ENCODE data around the gene RBM20. TPM values are rescaled to one million over a fixed set of nuclear protein-coding genes. Genes with fewer than 3 reads are reported as not detected.
A peak's percentile ranks its signal among the peaks of the same experiment; 100 is the strongest.
"Not testable (repeated sequence)": the region's sequence is repeated elsewhere in the genome, so short reads cannot be mapped to it uniquely, and the experiment has no call there.

The RBM20 gene
- total RNA-seq, 1 experiment from 2014 or later: 16.5 TPM

DNA sequence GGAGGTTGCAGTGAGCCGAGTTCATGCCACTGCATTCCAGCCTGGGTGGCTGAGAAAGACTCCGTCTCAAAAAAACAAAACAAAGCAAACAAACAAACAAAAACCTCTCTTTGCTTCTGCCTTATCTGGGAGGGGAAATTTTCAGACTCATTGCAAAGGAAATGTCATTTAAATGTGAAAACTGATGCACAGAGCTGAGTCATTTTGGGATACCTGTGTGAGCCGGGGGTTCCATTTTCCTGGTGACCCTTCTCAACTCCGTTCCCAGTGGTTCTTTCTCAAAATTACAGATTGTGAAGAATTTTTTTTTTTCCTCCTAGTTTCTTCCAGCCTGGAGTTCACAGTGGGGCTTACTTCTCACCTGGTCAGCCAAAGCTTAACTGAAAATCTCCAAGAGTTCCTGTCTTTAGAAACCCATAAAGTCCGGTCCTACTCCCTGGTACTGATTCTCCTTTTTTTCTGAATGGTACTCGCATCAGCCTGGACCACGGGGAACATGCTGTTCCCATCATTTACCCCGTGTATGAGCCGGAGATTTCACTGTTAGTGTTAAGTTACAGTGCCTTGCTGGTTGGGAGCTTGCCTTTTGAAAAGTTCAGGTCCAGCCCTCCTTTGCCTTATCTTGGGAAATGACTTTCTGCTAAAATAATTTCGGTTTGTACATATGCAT, 56.9 kb downstream of the RBM20 start:
- Histone ChIP-seq H3K9me3 (replicated peaks) (no peaks in the 10 kb centered on the region; the same call in 1 of the 2 replicates), H3K27me3 (replicated peaks) (no peaks in the 10 kb centered on the region), H3K27ac (0 out of 2 replicates have a peak overlapping the region, but pooled peaks have one; percentile 5), H3K4me1 (replicated peaks) (peaks cover 39% of the 10 kb centered on the region), H3K36me3 (peaks cover 10% of the 10 kb centered on the region), H3K4me3 (no peak overlapping the region)
- no peak for DNase-seq (ENCODE audit: low read depth in 1 of 2, low spot score in 2 of 2)

- H3K4me3 ChIP-seq: no peak overlapping the region
- H3K27me3 ChIP-seq (replicated peaks): no peaks in the 10 kb centered on the region
- peaks cover 44% of the 10 kb centered on the region for H3K4me1 ChIP-seq (replicated peaks)
- no peak overlapping the region for H3K27ac ChIP-seq
- peaks cover 10% of the 10 kb centered on the region for H3K36me3 ChIP-seq
- H3K9me3 ChIP-seq (replicated peaks): no peaks in the 10 kb centered on the region; the same call in 1 of the 2 replicates
- DNase-seq (ENCODE audit: low read depth in 1 of 2, low spot score in 2 of 2): no peak
Observed at GRCh38 chr10:110701617-110701971, 57.5 kb downstream of the RBM20 start.

DNA sequence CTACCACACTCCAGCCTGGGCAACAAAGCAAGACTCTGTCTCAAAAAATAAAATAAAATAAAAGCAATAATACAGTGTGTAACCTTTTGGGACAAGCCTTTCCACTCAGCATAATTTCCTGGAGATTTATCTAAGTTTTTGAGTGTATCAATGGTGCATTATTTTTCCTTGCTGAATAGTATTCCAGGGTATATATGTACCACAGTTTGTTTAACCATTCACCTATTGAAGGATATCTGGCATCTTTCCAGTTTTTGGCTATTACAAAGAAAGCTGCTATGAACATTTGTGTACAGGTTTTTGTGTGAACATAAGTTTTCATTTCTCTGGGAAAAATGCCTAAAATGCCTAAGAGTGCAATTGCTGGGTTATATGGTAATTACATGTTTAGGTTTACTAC, 59.9 kb downstream of the RBM20 start:
- H3K9me3 ChIP-seq (replicated peaks): no peaks in the 10 kb centered on the region; the same call in 1 of the 2 replicates
- H3K27ac ChIP-seq: no peak overlapping the region
- no peak for DNase-seq (ENCODE audit: low read depth in 1 of 2, low spot score in 2 of 2)
- peaks cover 7% of the 10 kb centered on the region for H3K36me3 ChIP-seq
- no peaks in the 10 kb centered on the region for H3K27me3 ChIP-seq (replicated peaks)
- H3K4me3 ChIP-seq: no peak overlapping the region
- H3K4me1 ChIP-seq (replicated peaks): peaks cover 59% of the 10 kb centered on the region

GRCh38 chr10:110704906-110705476, 60.9 kb downstream of the RBM20 start:
- DNase-seq (ENCODE audit: low read depth in 1 of 2, low spot score in 2 of 2): peak in 1 of 2 experiments; percentile 29
- H3K4me3 ChIP-seq: no peak overlapping the region
- H3K27ac ChIP-seq: peak overlapping the region; percentile 92

DNA sequence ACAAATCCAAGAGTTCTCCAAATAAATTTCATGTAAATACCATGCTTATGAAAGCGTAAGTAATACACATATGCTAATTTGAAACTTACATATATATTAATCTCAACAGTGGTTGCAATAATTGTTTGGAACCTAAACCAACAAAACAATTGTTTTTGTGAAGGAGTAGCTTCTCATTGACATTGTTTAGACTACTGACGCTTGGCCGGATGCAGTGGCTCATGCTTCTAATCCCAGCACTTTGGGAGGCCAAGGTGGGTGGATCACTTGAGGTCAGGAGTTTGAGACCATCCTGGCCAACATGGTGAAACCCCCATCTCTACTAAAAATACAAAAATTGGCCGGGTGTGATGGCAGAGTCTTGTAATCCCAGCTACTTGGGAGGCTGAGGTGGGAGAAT, 61.5 kb downstream of the RBM20 start:
- not testable (repeated sequence) for H3K36me3 ChIP-seq; H3K4me3 ChIP-seq; H3K27me3 ChIP-seq (replicated peaks); H3K9me3 ChIP-seq (replicated peaks)
- Histone ChIP-seq H3K27ac (peak overlapping the region; percentile 92), H3K4me1 (replicated peaks) (peaks cover 53% of the 10 kb centered on the region)
- DNase-seq (ENCODE audit: low read depth in 1 of 2, low spot score in 2 of 2): peak; percentile 52 to 53

More at GRCh38 chr10:110704906-110705476, 60.9 kb downstream of the RBM20 start:
- H3K9me3 ChIP-seq (replicated peaks): no peaks in the 10 kb centered on the region; the same call in 1 of the 2 replicates
- H3K4me1 ChIP-seq (replicated peaks): peaks cover 59% of the 10 kb centered on the region
- H3K36me3 ChIP-seq: peaks cover 7% of the 10 kb centered on the region
- H3K27me3 ChIP-seq (replicated peaks): no peaks in the 10 kb centered on the region

DNA sequence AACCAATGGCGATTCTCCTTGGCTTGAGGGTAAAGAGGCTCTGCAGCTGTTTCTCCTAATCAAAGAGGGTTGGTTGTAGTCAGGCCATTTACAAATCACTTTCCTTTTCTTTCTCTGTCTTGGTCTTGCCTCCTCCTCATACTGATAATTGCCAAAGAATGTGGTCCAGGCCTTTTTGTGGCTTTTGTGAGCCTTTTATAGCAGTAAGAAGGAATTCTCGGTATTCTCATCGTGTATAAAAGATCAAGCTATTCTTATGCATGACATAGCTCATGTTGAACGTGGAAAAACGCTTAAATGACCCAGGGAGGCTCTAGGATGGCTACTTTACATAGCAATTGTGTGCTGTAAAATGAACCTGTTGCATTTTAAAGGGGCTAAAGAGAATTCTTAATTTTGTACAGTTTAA, 62.6 kb downstream of the RBM20 start:
- DNase-seq (ENCODE audit: low read depth in 1 of 2, low spot score in 2 of 2): peak; percentile 79 to 93
- no peaks in the 10 kb centered on the region; the same call in 1 of the 2 replicates for H3K9me3 ChIP-seq (replicated peaks)
- no peaks in the 10 kb centered on the region; the same call in 1 of the 2 replicates for H3K36me3 ChIP-seq
- no peak overlapping the region for H3K4me3 ChIP-seq
- no peaks in the 10 kb centered on the region for H3K27me3 ChIP-seq (replicated peaks)
- peak overlapping the region; percentile 92 for H3K27ac ChIP-seq
- H3K4me1 ChIP-seq (replicated peaks): peaks cover 42% of the 10 kb centered on the region

DNA sequence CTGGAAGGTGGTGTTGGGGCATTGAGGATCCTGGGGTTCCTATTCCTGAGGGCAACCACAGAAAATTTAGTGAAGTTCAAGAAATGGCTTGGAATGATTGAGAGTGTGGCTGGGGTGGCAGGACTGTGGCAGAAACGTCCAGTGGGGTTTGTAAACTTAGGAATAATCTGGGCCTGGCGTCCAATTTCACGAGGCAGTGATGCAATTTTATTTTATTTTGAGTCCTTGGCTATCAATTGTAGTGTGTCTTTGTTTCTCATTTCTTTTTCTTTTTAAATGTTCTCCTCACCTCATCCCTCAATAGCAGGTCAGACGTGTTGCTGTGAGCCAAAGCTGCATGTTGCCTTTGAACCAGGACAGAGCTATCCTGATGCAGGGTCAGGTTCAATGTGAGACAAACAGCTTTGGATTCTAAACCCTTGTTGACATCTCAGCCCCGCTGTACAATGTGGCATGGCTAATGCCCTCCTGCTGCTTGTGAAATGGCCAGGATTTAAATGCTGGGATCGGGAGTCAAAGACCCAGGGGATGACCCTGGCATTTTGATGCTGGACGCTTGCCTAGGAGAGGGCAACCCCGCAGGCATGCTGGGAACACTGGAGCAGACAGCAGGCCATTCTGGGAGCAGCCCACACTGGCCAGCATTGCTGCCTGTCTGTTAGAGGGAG, 64.8 kb downstream of the RBM20 start:
- Histone ChIP-seq H3K27me3 (replicated peaks) (no peaks in the 10 kb centered on the region), H3K4me3 (no peak overlapping the region), H3K36me3 (no peaks in the 10 kb centered on the region), H3K27ac (no peak overlapping the region), H3K4me1 (replicated peaks) (peaks cover 37% of the 10 kb centered on the region), H3K9me3 (replicated peaks) (no peaks in the 10 kb centered on the region; the same call in 1 of the 2 replicates)
- peak in 1 of 2 experiments; percentile 12 for DNase-seq (ENCODE audit: low read depth in 1 of 2, low spot score in 2 of 2)

GRCh38 chr10:110709444-110709828, 65.3 kb downstream of the RBM20 start:
- Histone ChIP-seq H3K4me3 (no peak overlapping the region), H3K27ac (no peak overlapping the region), H3K36me3 (no peaks in the 10 kb centered on the region), H3K4me1 (replicated peaks) (peaks cover 37% of the 10 kb centered on the region), H3K9me3 (replicated peaks) (no peaks in the 10 kb centered on the region), H3K27me3 (replicated peaks) (no peaks in the 10 kb centered on the region)
- DNase-seq (ENCODE audit: low read depth in 1 of 2, low spot score in 2 of 2): peak in 1 of 2 experiments; percentile 5

DNA sequence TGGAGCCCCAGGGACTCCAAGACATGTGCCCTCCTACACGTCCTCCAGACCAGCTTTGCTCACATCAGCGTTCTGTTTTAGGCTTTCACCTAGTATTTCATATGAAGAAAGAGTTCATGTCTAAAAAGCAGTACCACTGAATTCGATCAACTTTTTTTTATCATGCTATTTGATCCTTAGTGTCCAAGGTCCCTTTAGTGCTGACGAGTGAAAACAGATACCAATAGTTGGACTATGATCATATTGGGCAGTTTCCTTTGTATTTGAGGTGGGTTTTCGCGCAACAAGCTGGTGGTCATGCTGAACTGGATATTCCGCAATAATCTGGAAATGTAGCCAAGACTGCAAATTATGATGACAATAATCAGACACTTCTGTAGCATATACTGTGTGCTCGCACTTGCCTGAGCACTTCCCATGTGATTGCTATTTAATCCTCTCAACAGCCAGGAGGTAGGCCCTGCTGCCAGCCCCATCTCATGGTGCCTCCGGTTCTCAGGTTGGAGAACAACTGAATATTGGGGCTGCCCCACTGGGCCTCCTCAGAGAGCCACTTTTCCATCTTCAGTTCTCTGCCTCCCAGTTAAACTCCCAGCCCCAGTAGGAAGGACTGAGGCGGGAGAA, 65.9 kb downstream of the RBM20 start:
- Histone ChIP-seq H3K9me3 (replicated peaks) (no peaks in the 10 kb centered on the region), H3K4me1 (replicated peaks) (peaks cover 30% of the 10 kb centered on the region), H3K4me3 (no peak overlapping the region), H3K27me3 (replicated peaks) (no peaks in the 10 kb centered on the region), H3K36me3 (no peaks in the 10 kb centered on the region), H3K27ac (no peak overlapping the region)
- DNase-seq (ENCODE audit: low read depth in 1 of 2, low spot score in 2 of 2): peak in 1 of 2 experiments; percentile 11

DNA sequence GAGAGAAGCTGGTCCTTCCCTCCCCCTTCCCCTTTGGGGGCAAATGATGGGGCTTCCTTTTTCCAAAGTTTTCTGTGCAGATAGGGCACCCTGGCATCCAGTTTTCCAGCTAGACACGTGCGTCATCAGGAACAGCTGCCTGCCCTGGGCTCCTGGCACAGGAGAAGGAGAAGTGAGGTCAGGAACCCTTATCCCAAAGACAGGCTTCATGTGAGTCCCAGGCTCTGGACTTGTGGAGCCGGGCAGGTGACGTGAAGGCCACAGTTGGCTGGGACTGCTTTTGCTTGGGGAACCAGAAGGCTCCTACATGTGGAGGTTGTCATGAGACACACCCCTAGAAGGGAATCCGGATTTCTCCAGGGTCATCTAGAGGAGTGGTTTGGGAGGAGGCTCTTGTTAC, 66.5 kb downstream of the RBM20 start:
- Histone ChIP-seq H3K4me1 (replicated peaks) (peaks cover 25% of the 10 kb centered on the region), H3K36me3 (0 out of 2 replicates have a peak, but pooled peaks cover 2% of the 10 kb centered on the region), H3K27me3 (replicated peaks) (no peaks in the 10 kb centered on the region), H3K27ac (no peak overlapping the region), H3K4me3 (no peak overlapping the region), H3K9me3 (replicated peaks) (no peaks in the 10 kb centered on the region)
- DNase-seq (ENCODE audit: low read depth in 1 of 2, low spot score in 2 of 2): peak in 1 of 2 experiments; percentile 25

DNA sequence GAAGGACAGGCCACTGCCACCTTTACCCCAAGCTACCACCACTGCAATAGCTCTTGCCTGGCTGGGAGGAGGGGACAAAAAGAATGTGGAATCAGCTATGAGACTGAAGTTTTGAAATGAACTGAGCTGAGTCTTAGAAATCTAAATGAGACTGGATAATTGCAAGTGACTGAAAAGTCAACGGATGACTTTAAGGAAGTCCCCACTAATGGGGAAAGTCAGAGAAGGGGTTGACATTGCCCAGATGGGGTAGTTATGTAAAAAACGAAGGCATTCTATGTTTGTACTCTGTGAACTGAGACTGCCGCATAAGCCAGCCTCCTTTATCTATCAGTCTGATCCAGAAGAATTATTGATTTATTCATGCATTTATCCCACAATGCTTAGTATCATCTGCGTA, 67.2 kb downstream of the RBM20 start:
- H3K27ac ChIP-seq: no peak overlapping the region
- H3K4me1 ChIP-seq (replicated peaks): peaks cover 17% of the 10 kb centered on the region
- no peaks in the 10 kb centered on the region for H3K9me3 ChIP-seq (replicated peaks)
- H3K27me3 ChIP-seq (replicated peaks): no peaks in the 10 kb centered on the region
- no peak overlapping the region for H3K4me3 ChIP-seq
- DNase-seq (ENCODE audit: low read depth in 1 of 2, low spot score in 2 of 2): peak in 1 of 2 experiments; percentile 3
- 0 out of 2 replicates have a peak, but pooled peaks cover 2% of the 10 kb centered on the region for H3K36me3 ChIP-seq

DNA sequence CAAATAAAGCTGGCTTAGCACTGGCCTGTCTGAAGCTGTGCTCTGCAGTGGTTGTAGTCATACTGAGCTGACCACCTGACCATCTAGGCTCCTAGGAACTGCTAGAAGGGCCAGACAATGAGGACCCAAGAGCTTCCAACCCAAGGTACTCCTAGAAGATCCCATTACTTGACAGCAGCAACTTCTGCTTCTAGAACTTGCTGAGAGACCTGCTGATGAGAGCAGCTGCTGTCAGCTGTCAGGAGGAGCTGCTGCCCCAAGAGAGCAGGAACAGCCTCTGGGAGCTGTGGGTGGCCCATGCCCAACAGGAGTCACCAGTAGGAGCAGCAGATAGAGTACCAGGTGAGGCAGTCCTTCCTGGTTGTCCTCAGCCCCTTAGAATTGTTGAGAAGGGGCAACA, 70.2 kb downstream of the RBM20 start:
- DNase-seq (ENCODE audit: low read depth in 1 of 2, low spot score in 2 of 2): no peak
- no peaks in the 10 kb centered on the region for H3K27me3 ChIP-seq (replicated peaks)
- no peak overlapping the region for H3K27ac ChIP-seq
- H3K9me3 ChIP-seq (replicated peaks): no peaks in the 10 kb centered on the region
- no peak overlapping the region for H3K4me3 ChIP-seq
- H3K36me3 ChIP-seq: 0 out of 2 replicates have a peak, but pooled peaks cover 2% of the 10 kb centered on the region
- H3K4me1 ChIP-seq (replicated peaks): no peaks in the 10 kb centered on the region; the same call in 1 of the 2 replicates

- DNase-seq (ENCODE audit: low read depth in 1 of 2, low spot score in 2 of 2): no peak
- no peaks in the 10 kb centered on the region for H3K9me3 ChIP-seq (replicated peaks)
- H3K27ac ChIP-seq: no peak overlapping the region
- H3K4me3 ChIP-seq: no peak overlapping the region
- H3K36me3 ChIP-seq: peaks cover 2% of the 10 kb centered on the region; the same call in 1 of the 2 replicates
- H3K4me1 ChIP-seq (replicated peaks): no peaks in the 10 kb centered on the region; the same call in 1 of the 2 replicates
- no peaks in the 10 kb centered on the region for H3K27me3 ChIP-seq (replicated peaks)
Observed at GRCh38 chr10:110717781-110718589, 73.8 kb downstream of the RBM20 start.
